H9 (cell line): ENCODE data around the gene STH. TPM values are rescaled to one million over a fixed set of nuclear protein-coding genes. Genes with fewer than 3 reads are reported as not detected.
A peak's percentile ranks its signal among the peaks of the same experiment; 100 is the strongest.

Source experiments
- DNase-seq: peaks from one replicate; pipeline ENCODE4 v3.0.0-alpha.2; 2017
- H2AFZ ChIP-seq: one replicate; pipeline ENCODE4 v1.6.1; 2013; ENCODE audit warnings: mild to moderate bottlenecking, low read length, control low read depth, moderate library complexity
- H2AK5ac ChIP-seq: 2 replicates; pipeline ENCODE4 v1.6.1; 2013; ENCODE audit warnings: low read length, control low read depth, mixed read lengths; ENCODE audit not compliant: insufficient read length
- H2BK120ac ChIP-seq: one replicate; pipeline ENCODE4 v1.6.1; 2013; ENCODE audit warnings: low read depth, mild to moderate bottlenecking, low read length, control low read depth, inconsistent platforms; ENCODE audit not compliant: poor library complexity, severe bottlenecking
- H2BK12ac ChIP-seq: 2 replicates; pipeline ENCODE4 v1.6.1; 2013; ENCODE audit warnings: low read length, control low read depth, mixed read lengths, low read depth; ENCODE audit not compliant: insufficient read length
- H2BK15ac ChIP-seq: 2 replicates; pipeline ENCODE4 v1.6.1; 2013; ENCODE audit warnings: low read depth, low read length, control low read depth
- H2BK20ac ChIP-seq: one replicate; pipeline ENCODE4 v1.6.1; 2013; ENCODE audit warnings: low read depth, mild to moderate bottlenecking, low read length, control low read depth, inconsistent platforms; ENCODE audit not compliant: poor library complexity, severe bottlenecking
- H2BK5ac ChIP-seq: 2 replicates; pipeline ENCODE4 v1.6.1; 2013; ENCODE audit warnings: low read length, control low read depth, mixed read lengths; ENCODE audit not compliant: insufficient read length
- H3K14ac ChIP-seq: 2 replicates; pipeline ENCODE4 v1.6.1; 2013; ENCODE audit warnings: low read length, control low read depth; ENCODE audit not compliant: insufficient read depth
- H3K18ac ChIP-seq: 2 replicates; pipeline ENCODE4 v1.6.1; 2013; ENCODE audit warnings: low read depth, mild to moderate bottlenecking, mixed read lengths, low read length, control low read depth; ENCODE audit not compliant: insufficient read length
- H3K23ac ChIP-seq: 2 replicates; pipeline ENCODE4 v1.6.1; 2013; ENCODE audit warnings: low read length, control low read depth, mixed read lengths, low read depth; ENCODE audit not compliant: insufficient read length
- H3K23me2 ChIP-seq: 2 replicates; pipeline ENCODE4 v1.6.1; 2013; ENCODE audit warnings: low read depth, mild to moderate bottlenecking, mixed read lengths, low read length, control low read depth; ENCODE audit not compliant: insufficient read length, poor library complexity, severe bottlenecking
- H3K27ac ChIP-seq: 2 replicates; pipeline ENCODE4 v1.5.1; 2013; ENCODE audit warnings: low read length, control low read depth, mixed read lengths, low read depth; ENCODE audit not compliant: insufficient read length
- H3K27me3 ChIP-seq: 2 replicates; pipeline ENCODE4 v1.6.1; 2013; ENCODE audit warnings: low read length, control low read depth, inconsistent platforms; ENCODE audit not compliant: insufficient read depth
- H3K4ac ChIP-seq: 2 replicates; pipeline ENCODE4 v1.6.1; 2013; ENCODE audit warnings: low read depth, mild to moderate bottlenecking, control low read depth, inconsistent platforms, low read length, moderate library complexity
- H3K4me1 ChIP-seq: 2 replicates; pipeline ENCODE4 v1.6.1; 2013; ENCODE audit warnings: low read length, control low read depth, inconsistent platforms; ENCODE audit not compliant: insufficient read depth
- H3K4me2 ChIP-seq: 2 replicates; pipeline ENCODE4 v1.6.1; 2013; ENCODE audit warnings: low read length, control low read depth, mixed read lengths; ENCODE audit not compliant: insufficient read length, insufficient read depth
- H3K56ac ChIP-seq: 2 replicates; pipeline ENCODE4 v1.6.1; 2013; ENCODE audit warnings: low read depth, mild to moderate bottlenecking, mixed read lengths, low read length, control low read depth; ENCODE audit not compliant: insufficient read length
- H3K79me1 ChIP-seq: 2 replicates; pipeline ENCODE4 v1.6.1; 2013; ENCODE audit warnings: low read depth, mild to moderate bottlenecking, moderate library complexity, low read length, control low read depth, inconsistent platforms; ENCODE audit not compliant: insufficient read depth, poor library complexity, severe bottlenecking
- H3K79me2 ChIP-seq: 2 replicates; pipeline ENCODE4 v1.6.1; 2013; ENCODE audit warnings: low read length, control low read depth, inconsistent platforms; ENCODE audit not compliant: insufficient read depth
- H3K9ac ChIP-seq: 2 replicates; pipeline ENCODE4 v1.6.1; 2013; ENCODE audit warnings: low read length, control low read depth, mixed read lengths; ENCODE audit not compliant: insufficient read length; ENCODE audit errors: extremely low read depth
- H3K9me3 ChIP-seq: one replicate; pipeline ENCODE4 v1.6.1; 2013; ENCODE audit warnings: low read depth, low read length, inconsistent platforms; ENCODE audit not compliant: control insufficient read depth
- H3T11ph ChIP-seq: one replicate; pipeline ENCODE4 v1.6.1; 2013; ENCODE audit warnings: mild to moderate bottlenecking, low read length, control low read depth, inconsistent platforms
- H4K20me1 ChIP-seq: one replicate; pipeline ENCODE4 v1.6.1; 2013; ENCODE audit not compliant: control insufficient read depth, insufficient read length, insufficient read depth
- H4K5ac ChIP-seq: 2 replicates; pipeline ENCODE4 v1.6.1; 2013; ENCODE audit warnings: low read depth, mild to moderate bottlenecking, mixed read lengths, low read length, control low read depth; ENCODE audit not compliant: insufficient read length
- H4K8ac ChIP-seq: replicated peaks from 2 replicates; pipeline ENCODE4 v1.6.1; 2013; ENCODE audit warnings: low read length, control low read depth, mixed read lengths, low read depth; ENCODE audit not compliant: insufficient read length
- H4K91ac ChIP-seq: 2 replicates; pipeline ENCODE4 v1.6.1; 2013; ENCODE audit warnings: low read depth, mild to moderate bottlenecking, moderate library complexity, mixed read lengths, low read length, control low read depth; ENCODE audit not compliant: insufficient read length
- H3K27ac Mint-ChIP-seq, 3 experiments: 2 replicates in 2 of 3; 3 replicates in 1 of 3; pipeline ENCODE4 v1.8.0; 2020 to 2021; ENCODE audit warnings: mixed read lengths in 3 of 3, mild to moderate bottlenecking in 1 of 3, moderate library complexity in 1 of 3
- H3K27me3 Mint-ChIP-seq: 2 replicates; pipeline ENCODE4 v1.8.0; 2021; ENCODE audit warnings: low read depth, mild to moderate bottlenecking, moderate library complexity, mixed read lengths
- H3K36me3 Mint-ChIP-seq, 3 experiments: 2 replicates in 2 of 3; 3 replicates in 1 of 3; pipeline ENCODE4 v1.8.0; 2020 to 2021; ENCODE audit warnings: low read depth in 3 of 3, mixed read lengths in 3 of 3; ENCODE audit not compliant: insufficient read depth in 1 of 3
- H3K4me1 Mint-ChIP-seq, 2 experiments: 2 replicates each; pipeline ENCODE4 v1.8.0; 2020; ENCODE audit warnings: mixed read lengths in 2 of 2
- H3K4me3 Mint-ChIP-seq, 2 experiments: 2 replicates in 1 of 2; 3 replicates in 1 of 2; pipeline ENCODE4 v1.8.0; 2020 to 2021; ENCODE audit warnings: mild to moderate bottlenecking in 2 of 2, mixed read lengths in 2 of 2, moderate library complexity in 1 of 2
- H3K9me3 Mint-ChIP-seq, 2 experiments: 2 replicates in 1 of 2; 3 replicates in 1 of 2; pipeline ENCODE4 v1.8.0; 2020; ENCODE audit warnings: mild to moderate bottlenecking in 2 of 2, mixed read lengths in 2 of 2, moderate library complexity in 1 of 2
- WGBS: extraction: QIAGEN DNeasy Blood & Tissue Kit; methylation state at CpG from one replicate; pipeline ENCODE4 v1.1.7; 2013; ENCODE audit warnings: missing lambda C conversion rate, low lambda C conversion rate, mixed read lengths; ENCODE audit not compliant: insufficient read length; ENCODE audit errors: extremely low coverage; 5-methylcytosine and 5-hydroxymethylcytosine counted together
- total RNA-seq: library from RNA; stranded (reverse); gene quantifications from 2 replicates; pipeline ENCODE4 v1.2.1, GENCODE V29; 2021
- TF ChIP-seq, protein P1 (sequence below): fragments of 200-600 bp; sonication (generic); conservative IDR thresholded peaks from 3 replicates; pipeline ENCODE4 v1.8.0; 2021; ENCODE audit warnings: antibody characterized with exemption, mild to moderate bottlenecking

Gene STH
- total RNA-seq, 1 experiment from 2014 or later, result not detected

DNA sequence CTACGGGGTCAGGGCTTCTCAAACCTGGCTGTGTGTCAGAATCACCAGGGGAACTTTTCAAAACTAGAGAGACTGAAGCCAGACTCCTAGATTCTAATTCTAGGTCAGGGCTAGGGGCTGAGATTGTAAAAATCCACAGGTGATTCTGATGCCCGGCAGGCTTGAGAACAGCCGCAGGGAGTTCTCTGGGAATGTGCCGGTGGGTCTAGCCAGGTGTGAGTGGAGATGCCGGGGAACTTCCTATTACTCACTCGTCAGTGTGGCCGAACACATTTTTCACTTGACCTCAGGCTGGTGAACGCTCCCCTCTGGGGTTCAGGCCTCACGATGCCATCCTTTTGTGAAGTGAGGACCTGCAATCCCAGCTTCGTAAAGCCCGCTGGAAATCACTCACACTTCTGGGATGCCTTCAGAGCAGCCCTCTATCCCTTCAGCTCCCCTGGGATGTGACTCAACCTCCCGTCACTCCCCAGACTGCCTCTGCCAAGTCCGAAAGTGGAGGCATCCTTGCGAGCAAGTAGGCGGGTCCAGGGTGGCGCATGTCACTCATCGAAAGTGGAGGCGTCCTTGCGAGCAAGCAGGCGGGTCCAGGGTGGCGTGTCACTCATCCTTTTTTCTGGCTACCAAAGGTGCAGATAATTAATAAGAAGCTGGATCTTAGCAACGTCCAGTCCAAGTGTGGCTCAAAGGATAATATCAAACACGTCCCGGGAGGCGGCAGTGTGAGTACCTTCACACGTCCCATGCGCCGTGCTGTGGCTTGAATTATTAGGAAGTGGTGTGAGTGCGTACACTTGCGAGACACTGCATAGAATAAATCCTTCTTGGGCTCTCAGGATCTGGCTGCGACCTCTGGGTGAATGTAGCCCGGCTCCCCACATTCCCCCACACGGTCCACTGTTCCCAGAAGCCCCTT lies 10.9 kb downstream of the STH start:
- no peak overlapping the region for H4K91ac ChIP-seq
- H2AFZ ChIP-seq, result no peak overlapping the region
- H3K27me3 ChIP-seq, result no peaks in the 10 kb centered on the region
- no peak overlapping the region for H3K27ac ChIP-seq
- H4K8ac ChIP-seq, result no peak overlapping the region
- H3K9me3 Mint-ChIP-seq, result peaks cover 0 to 7% of the 10 kb centered on the region in 2 experiments; a peak in 2 of 5 replicates
- DNase-seq, result peak; percentile 34
- no peak overlapping the region for H2BK12ac ChIP-seq
- H3K14ac ChIP-seq, result no peak overlapping the region
- no peak overlapping the region for H3K9ac ChIP-seq
- H3K27ac Mint-ChIP-seq, result no peak overlapping the region; a peak in 1 of 7 replicates
- no peaks in the 10 kb centered on the region for H3K79me2 ChIP-seq
- no peak overlapping the region for H2BK20ac ChIP-seq
- H3K4me2 ChIP-seq, result no peak overlapping the region
- no peak overlapping the region for H3K23ac ChIP-seq
- H3K4me3 Mint-ChIP-seq, result no peak overlapping the region; a peak in 1 of 5 replicates
- H3K18ac ChIP-seq, result no peak overlapping the region
- no peak overlapping the region for H2AK5ac ChIP-seq
- H3K4me1 ChIP-seq, result no peaks in the 10 kb centered on the region
- H3K23me2 ChIP-seq, result no peaks in the 10 kb centered on the region
- no peaks in the 10 kb centered on the region; a peak in 2 of 7 replicates for H3K36me3 Mint-ChIP-seq
- no peak overlapping the region for H2BK15ac ChIP-seq
- H3T11ph ChIP-seq, result no peak overlapping the region
- H3K9me3 ChIP-seq, result no peaks in the 10 kb centered on the region
- peaks cover 2% of the 10 kb centered on the region for H3K27me3 Mint-ChIP-seq
- 0 out of 4 replicates have a peak, but pooled peaks cover 0 to 6% of the 10 kb centered on the region in 2 experiments for H3K4me1 Mint-ChIP-seq
- H2BK5ac ChIP-seq, result no peak overlapping the region
- TF ChIP-seq, protein P1, sequence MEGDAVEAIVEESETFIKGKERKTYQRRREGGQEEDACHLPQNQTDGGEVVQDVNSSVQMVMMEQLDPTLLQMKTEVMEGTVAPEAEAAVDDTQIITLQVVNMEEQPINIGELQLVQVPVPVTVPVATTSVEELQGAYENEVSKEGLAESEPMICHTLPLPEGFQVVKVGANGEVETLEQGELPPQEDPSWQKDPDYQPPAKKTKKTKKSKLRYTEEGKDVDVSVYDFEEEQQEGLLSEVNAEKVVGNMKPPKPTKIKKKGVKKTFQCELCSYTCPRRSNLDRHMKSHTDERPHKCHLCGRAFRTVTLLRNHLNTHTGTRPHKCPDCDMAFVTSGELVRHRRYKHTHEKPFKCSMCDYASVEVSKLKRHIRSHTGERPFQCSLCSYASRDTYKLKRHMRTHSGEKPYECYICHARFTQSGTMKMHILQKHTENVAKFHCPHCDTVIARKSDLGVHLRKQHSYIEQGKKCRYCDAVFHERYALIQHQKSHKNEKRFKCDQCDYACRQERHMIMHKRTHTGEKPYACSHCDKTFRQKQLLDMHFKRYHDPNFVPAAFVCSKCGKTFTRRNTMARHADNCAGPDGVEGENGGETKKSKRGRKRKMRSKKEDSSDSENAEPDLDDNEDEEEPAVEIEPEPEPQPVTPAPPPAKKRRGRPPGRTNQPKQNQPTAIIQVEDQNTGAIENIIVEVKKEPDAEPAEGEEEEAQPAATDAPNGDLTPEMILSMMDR, result no peak
- no peak overlapping the region for H4K5ac ChIP-seq
- no peaks in the 10 kb centered on the region for H4K20me1 ChIP-seq
- H2BK120ac ChIP-seq, result no peak overlapping the region
- H3K56ac ChIP-seq, result no peak overlapping the region
- no peak overlapping the region for H3K4ac ChIP-seq
- no CpG with 5 or more reads among the region's 33 CpGs for WGBS
- H3K79me1 ChIP-seq, result no peaks in the 10 kb centered on the region
